ENCODE results near the gene FAM25A.

Gene FAM25A

GRCh38 chr10:87066865-87067264 is 46.8 kb downstream of the FAM25A start:
- no peak for DNase-seq

GRCh38 chr10:87068281-87068680 is 48.2 kb downstream of the FAM25A start:
- DNase-seq, result no peak

- no peak for DNase-seq
These were observed 52.4 kb downstream of the FAM25A start for GRCh38 chr10:87072449-87072848.
